Measurements from ENCODE around the gene SYTL2. TPM values are rescaled to one million over a fixed set of nuclear protein-coding genes. Genes with fewer than 3 reads are reported as not detected.
A peak's percentile ranks its signal among the peaks of the same experiment; 100 is the strongest.
"Not testable (repeated sequence)": the region's sequence is repeated elsewhere in the genome, so short reads cannot be mapped to it uniquely, and the experiment has no call there.

SYTL2 gene, protein sequence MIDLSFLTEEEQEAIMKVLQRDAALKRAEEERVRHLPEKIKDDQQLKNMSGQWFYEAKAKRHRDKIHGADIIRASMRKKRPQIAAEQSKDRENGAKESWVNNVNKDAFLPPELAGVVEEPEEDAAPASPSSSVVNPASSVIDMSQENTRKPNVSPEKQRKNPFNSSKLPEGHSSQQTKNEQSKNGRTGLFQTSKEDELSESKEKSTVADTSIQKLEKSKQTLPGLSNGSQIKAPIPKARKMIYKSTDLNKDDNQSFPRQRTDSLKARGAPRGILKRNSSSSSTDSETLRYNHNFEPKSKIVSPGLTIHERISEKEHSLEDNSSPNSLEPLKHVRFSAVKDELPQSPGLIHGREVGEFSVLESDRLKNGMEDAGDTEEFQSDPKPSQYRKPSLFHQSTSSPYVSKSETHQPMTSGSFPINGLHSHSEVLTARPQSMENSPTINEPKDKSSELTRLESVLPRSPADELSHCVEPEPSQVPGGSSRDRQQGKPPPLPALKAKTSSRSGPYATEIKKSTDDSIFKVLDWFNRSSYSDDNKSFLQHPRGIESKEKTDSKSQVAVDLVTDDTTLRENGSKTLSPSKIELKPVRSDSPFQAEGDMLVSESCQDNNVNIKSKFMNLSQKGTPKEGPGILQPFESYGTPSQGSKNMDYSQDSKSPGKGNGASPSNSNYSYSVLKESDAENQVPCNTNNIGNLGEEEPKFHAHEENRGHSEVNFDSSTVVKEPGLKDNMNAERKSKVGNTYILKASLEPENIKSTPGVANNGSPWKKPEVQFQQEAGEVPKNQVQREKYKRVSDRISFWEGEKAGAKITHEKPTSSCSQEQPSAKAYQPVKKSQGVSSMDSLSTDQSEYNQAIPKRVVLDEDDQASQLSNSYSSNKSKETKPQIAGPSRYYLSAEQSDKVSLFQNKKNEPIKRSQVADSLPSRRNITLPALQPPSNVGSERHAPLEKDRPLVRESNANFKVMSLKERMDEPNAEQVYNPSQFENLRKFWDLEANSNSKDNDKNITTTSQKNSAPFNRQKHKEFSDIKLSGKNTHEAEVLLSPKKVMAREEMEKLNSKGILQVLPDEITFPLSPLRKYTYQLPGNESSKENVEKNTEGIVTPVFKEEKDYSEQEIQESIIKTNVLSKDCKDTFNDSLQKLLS (N-terminal part only)
- 12.9 and 18.6 TPM in 2 replicates for total RNA-seq (2014; rRNA removed; shearing (Covaris generic); ENCODE audit: low replicate concordance)

DNA sequence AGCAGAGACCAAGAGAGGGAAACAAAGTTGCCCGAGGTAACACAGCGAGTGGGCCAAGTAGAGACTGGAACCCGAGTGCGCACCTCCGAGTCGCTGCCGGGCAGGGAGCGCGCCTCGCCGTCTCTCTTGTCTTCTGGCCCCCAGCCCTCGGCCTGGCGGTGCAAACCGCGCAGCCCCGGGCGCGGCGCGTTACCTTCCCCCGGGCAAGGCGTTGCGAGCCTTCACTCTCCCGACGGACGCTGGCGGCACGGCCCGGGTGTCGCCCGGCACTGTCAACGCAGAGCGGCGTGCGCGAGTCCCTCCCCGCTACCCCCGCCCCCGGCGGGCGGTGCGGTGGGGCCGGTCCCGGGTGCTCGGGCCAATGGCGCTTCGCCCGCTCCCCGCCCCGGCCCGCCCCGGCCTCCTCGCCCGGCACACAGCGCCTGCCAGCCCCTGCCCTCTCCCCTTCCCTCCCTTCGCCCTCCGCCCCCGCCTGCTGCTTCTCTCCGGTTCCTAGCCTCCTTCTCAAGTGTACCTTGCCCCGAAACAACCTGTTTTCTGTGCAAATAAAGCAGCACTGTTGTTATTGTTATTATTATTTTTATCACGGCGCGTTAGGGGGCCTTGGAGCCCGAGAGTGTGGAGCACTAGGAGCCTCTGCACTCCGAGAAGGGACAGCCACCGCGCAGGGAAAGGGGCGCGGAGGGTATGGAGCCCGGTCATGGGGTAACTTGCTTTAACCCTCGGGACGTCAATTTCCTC, at the start of gene SYTL2:
SYTL2 (minus strand) TSS at position 271 of the 741 bp plus-strand sequence. CDS start 53,416 bp downstream, outside the sequence.
- in situ Hi-C loops (cut with HindIII; ENCODE audit: low pct_unique_long_range_greater_than_20kb, low sequenced_read_pairs): no loop called here
- DNase-seq (ENCODE audit: low read depth): peak; percentile 39

DNA sequence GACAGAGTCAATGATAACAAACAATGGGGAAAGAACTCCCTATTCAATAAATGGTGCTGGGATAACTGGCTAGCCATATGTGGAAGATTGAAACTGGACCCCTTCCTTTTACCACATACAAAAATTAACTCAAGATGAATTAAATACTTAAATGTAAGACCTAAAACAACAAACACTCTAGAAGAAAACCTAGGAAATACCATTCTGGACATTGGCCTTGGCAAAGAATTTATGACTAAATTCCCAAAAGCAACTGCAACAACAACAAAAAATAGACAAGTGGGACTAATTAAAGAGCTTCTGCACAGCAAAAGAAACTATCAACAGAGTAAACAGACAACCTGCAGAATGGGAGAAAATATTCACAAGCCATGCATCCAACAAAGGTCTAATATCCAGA, 48.6 kb upstream of the SYTL2 start:
- in situ Hi-C loops (cut with HindIII; ENCODE audit: low pct_unique_long_range_greater_than_20kb, low sequenced_read_pairs); DNase-seq (ENCODE audit: low read depth): not testable (repeated sequence)

DNA sequence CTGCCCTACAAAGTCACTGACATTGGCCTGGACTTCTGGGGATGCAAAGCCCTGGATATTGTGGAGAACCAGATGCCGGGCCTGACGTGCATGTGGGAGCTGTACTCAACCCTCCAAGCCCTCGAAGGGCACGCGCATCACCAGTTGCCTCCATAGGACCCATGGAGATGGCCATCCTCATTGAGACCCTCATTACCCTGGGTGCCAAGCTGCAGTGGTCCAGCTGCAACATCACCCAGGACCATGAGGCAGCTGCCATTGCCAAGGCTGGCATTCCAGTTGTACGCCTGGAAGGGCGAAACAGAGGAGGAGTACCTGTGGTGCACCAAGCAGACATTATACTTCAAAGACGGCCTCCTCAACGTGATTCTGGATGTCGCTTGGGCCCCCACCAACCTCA, 46.2 kb upstream of the SYTL2 start:
- DNase-seq (ENCODE audit: low read depth): no peak

DNA sequence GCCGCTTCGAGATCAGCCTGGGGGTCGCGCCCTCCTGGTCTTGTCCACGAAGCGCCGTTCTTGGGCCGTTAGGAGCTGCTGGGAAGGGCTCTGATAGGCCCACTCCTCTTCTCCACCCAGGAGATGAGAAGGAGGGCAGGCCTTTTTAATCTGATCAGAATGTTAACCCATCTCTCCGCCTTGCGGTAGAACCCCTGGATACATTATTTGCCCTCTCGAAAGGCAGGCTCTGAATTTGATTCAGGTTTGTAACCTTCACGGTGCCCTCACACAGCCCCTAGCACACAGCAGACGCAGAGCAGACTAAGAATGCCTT, 44.4 kb upstream of the SYTL2 start, which contains the start of gene CCDC83:
CCDC83 (plus strand) TSS at position 43 of the 316 bp plus-strand sequence. CDS start 9,741 bp downstream, outside the sequence.
- in situ Hi-C loops (cut with HindIII; ENCODE audit: low pct_unique_long_range_greater_than_20kb, low sequenced_read_pairs): no loop called here
- no peak for DNase-seq (ENCODE audit: low read depth)

More for the DNA sequence above, 46.2 kb upstream of the SYTL2 start:
- in situ Hi-C loops (cut with HindIII; ENCODE audit: low pct_unique_long_range_greater_than_20kb, low sequenced_read_pairs): no loop called here

DNA sequence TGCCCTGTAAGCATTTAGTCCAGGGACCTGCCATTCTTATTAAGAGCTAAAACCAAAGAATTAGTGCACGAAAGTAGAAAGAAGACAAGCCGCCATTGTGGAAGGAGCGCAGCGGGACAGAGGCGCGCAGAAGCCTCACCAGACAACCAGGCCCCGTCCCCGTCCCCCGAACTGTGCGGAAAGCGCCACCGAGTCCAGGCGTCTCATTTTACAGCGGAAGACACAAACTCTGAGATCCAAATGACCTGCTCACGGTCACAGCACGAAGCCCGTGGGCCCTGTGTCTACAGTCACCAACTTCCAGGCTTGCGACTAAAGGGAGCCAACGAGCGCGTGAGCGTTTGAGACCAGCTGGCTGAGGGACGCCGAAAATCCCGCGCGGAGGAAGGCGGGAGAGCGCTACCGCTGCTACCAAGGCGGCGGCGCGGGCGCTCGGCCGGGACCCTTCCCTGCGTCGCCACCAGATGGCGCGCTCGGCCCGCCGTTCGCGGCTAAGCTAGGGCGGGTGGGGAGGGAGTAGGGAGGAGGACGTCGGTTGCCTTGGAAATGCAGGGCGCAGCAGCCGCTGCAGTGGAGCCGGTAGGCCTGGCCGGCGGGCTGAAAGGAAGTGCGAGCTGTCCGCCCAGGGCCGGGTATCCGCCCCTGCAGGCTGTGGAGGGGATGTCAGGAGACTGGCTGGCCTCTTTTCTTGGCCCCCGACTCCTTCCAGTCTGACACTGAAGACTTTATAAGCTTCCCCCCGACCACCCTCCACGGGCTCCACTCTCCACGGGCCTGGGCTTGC, 43.8 kb upstream of the SYTL2 start:
- in situ Hi-C loops (cut with HindIII; ENCODE audit: low pct_unique_long_range_greater_than_20kb, low sequenced_read_pairs): no loop called here
- DNase-seq (ENCODE audit: low read depth): peak; percentile 88

DNA sequence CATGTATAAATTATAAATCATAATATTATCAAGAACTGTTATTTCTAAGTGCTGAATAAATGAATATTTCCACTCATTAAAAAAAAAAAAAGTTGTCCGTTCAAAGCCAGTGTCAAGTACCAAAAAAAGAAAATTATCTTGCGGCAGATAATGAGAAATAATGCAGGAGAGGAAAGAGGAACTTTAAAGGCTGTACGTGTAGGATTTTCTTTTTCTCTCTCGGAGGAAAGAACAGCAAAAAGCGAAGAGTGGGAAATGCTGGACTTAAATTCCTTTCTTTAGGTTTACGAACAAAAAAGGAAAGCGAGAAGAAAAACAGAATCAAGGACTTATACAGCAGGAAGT, 43.2 kb upstream of the SYTL2 start:
- DNase-seq (ENCODE audit: low read depth): no peak
- in situ Hi-C loops (cut with HindIII; ENCODE audit: low pct_unique_long_range_greater_than_20kb, low sequenced_read_pairs): no loop called here

DNA sequence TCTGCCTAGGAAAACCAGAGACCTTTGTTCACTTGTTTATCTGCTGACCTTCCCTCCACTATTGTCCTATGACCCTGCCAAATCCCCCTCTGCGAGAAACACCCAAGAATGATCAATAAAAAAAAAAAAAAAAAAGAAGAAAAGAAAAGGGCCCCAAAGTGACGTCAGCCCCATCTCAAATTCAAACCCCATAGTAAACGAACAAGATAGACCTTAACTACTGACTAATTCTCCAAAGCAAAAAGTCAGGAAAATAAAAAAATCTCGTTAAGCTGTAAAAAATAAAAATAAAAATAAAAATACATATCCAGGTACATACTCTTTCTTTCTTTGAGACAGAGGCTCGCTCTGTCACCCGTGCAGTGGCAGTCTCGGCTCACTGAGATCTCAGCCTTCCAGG, 42.6 kb upstream of the SYTL2 start:
- DNase-seq (ENCODE audit: low read depth); in situ Hi-C loops (cut with HindIII; ENCODE audit: low pct_unique_long_range_greater_than_20kb, low sequenced_read_pairs): not testable (repeated sequence)

DNA sequence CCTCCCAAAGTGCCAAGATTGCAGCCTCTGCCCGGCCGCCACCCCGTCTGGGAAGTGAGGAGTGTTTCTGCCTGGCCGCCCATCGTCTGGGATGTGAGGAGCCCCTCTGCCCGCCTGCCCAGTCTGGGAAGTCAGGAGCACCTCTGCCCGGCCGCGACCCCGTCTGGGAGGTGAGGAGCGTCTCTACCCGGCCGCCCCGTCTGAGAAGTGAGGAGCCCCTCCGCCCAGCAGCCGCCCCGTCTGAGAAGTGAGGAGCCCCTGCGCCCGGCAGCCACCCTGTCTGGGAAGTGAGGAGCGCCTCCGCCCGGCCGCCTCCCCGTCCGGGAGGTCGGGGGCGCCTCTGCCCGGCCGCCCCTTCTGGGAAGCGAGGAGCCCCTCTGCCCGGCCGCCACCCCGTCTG, 41.8 kb upstream of the SYTL2 start:
- not testable (repeated sequence) for DNase-seq (ENCODE audit: low read depth)

DNA sequence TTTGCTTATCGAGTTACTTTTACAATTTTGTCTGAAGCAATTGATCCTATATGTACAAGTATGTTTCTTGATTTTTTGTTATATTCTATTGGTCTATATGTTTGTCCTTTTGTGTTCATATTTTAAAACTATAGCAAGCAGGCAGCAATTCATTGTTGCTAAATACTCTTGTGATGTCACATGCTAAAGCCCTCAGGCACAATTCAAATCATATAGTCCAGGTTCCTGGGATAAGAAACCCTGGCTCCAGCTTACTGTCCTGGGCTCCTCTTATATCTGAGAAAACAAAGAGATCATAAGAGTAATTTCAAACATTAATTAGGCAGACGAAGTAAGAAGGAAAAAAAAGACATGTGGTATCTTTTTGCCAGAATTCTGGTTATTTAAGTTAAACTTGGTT, 37.6 kb upstream of the SYTL2 start:
- in situ Hi-C loops (cut with HindIII; ENCODE audit: low pct_unique_long_range_greater_than_20kb, low sequenced_read_pairs): no loop called here
- no peak for DNase-seq (ENCODE audit: low read depth)

More for the DNA sequence above, 41.8 kb upstream of the SYTL2 start:
- in situ Hi-C loops (cut with HindIII; ENCODE audit: low pct_unique_long_range_greater_than_20kb, low sequenced_read_pairs): not testable (repeated sequence)

DNA sequence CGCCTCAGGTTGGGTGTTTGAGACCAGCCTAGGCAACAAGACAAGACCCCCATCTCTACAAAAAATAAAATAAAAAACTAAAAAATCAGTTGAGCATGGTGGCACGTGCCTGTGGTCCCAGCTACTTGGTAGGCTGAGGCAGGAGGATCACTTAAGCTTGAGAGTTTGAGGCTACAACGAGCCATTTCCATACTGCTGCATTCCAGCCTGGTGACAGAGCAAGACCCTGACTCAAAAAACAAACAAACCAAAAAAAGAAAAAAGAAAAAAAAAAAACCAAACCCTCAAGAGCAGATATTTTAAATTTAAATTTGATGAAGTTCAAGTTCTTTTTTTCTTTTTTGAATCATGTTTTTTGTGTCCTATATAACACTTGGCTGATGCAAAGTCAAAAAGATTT, 37.1 kb upstream of the SYTL2 start:
- DNase-seq (ENCODE audit: low read depth): no peak
- in situ Hi-C loops (cut with HindIII; ENCODE audit: low pct_unique_long_range_greater_than_20kb, low sequenced_read_pairs): no loop called here

DNA sequence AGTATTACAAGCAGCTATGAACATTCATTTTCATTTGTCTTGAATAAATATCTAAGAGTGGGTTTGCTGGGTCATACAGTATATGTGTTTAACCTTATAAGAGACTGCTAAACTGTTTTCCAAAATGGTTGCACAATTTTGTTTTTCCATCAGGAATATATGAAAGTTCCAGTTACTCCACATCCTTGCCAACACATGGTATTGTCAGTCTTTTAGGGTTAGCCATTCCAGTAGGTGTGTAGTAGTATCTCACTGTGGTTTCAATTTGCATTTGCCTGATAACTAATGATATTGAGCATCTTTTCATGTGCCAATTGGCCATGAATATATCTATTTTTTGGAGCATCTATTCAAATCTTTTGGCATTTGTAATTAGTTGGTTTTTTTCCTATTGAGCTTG, 36.5 kb upstream of the SYTL2 start:
- DNase-seq (ENCODE audit: low read depth): no peak
- in situ Hi-C loops (cut with HindIII; ENCODE audit: low pct_unique_long_range_greater_than_20kb, low sequenced_read_pairs): no loop called here

DNA sequence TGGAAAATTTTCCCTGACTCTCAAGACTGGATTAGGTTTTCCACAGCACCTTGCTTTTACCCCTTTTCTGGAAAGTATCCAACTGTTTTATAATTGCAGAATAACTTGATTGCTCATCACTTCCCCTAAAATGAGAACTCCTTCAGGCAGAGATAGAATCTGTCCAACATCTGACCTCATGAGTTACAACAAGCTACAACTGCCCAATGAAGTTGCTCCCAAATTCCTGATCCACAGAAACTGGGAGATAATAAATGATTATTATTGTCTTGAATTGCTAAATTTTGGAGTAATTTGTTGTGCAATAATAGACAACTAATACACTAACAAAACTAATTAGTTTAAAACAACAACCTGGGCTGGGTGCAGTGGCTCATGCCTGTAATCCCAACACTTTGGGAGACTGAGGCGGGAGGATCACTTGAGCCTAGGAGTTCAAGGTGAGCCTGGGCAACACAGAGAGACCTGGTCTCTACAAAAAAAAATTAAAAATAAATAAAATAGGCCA, 34.2 kb upstream of the SYTL2 start:
- in situ Hi-C loops (cut with HindIII; ENCODE audit: low pct_unique_long_range_greater_than_20kb, low sequenced_read_pairs): no loop called here
- DNase-seq (ENCODE audit: low read depth): no peak

DNA sequence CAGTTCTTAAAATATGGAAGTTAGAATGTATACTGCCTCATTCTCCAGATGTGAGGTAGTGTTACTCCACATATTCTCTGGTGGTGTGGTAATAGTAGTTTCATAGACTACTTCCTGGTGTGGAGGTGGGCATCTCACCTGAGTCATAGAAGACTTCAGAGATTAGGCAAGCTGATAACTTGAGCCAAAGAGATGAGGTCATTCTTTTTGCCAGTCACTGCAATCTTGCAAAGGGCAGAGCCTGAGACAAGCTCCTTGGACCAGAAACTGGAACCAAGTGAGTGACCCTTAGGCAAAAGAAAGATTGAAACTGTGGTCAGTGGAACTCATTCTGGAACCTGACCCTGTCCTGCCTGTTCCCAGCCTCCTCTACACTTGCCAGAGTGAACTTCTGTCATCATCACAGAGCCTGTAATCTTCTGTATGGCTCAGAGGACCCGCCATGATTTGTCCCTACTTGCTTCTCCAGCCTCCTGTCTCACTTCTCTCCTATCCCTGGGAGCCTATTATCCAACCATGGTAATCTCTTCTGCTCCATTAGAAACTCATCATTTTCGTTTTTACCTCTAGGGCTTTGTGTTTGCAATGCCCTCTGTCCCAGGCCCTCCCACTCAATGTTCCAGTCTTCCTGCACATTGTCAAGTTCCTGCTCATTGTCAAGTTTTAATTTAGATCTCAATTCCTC, 33.6 kb upstream of the SYTL2 start:
- in situ Hi-C loops (cut with HindIII; ENCODE audit: low pct_unique_long_range_greater_than_20kb, low sequenced_read_pairs): no loop called here
- peak; percentile 69 for DNase-seq (ENCODE audit: low read depth)

DNA sequence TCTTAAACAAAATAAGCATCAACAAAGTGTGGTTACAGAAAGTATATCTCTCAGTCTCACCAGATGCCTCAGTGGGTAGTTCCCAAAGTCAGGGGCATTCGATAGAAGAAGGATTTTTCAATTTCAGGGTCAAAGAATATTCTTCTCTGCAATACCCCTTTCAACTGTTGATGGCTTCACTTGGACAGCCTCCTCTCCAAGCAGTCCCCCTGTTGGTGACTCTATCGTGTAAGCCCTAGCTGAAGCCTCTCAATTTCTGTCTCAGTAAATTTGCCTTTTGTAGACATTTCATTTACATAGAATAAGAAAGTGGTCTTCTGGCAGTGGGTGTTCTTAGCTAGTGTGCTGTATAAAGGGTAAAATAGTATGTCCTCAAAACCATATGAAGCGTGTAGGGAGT, 33.0 kb upstream of the SYTL2 start:
- no peak for DNase-seq (ENCODE audit: low read depth)
- in situ Hi-C loops (cut with HindIII; ENCODE audit: low pct_unique_long_range_greater_than_20kb, low sequenced_read_pairs): no loop called here

DNA sequence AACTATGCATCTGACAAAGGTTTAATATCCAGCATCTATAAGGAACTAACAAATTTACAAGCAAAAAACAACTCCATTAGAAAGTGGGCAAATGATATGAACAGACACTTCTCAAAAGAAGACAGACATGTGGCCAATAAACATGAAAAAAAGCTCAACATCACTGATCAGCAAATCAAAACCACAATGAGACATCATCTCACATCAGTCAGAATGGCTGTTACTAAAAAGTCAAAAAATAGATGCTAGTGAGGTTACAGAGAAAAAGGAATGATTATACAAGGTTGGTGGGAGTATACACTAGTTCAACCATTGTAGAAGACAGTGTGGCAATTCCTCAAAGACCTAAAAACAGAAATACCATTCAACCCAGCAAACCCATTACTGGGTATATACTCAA, 30.0 kb upstream of the SYTL2 start:
- DNase-seq (ENCODE audit: low read depth); in situ Hi-C loops (cut with HindIII; ENCODE audit: low pct_unique_long_range_greater_than_20kb, low sequenced_read_pairs): not testable (repeated sequence)

DNA sequence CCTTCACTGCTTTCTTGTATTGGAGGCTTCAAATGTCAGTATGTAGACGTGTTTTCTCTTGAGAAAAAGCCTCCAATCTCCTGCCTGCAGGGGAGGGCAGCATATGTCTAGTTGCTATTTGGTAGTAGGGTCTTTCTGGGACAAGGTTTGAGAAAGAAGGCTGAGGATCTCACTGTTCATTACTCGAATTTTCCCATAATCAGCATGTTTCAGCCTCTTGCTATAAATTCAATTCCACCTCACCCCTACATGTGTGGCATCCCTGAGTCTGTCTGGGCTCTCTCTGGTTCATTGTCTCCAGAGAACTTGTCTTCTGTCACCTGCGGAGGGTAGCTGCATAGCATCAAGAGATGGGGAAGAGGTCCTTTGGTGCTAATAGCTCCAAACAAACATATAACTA, 24.8 kb upstream of the SYTL2 start:
- no peak for DNase-seq (ENCODE audit: low read depth)
- in situ Hi-C loops (cut with HindIII; ENCODE audit: low pct_unique_long_range_greater_than_20kb, low sequenced_read_pairs): no loop called here

DNA sequence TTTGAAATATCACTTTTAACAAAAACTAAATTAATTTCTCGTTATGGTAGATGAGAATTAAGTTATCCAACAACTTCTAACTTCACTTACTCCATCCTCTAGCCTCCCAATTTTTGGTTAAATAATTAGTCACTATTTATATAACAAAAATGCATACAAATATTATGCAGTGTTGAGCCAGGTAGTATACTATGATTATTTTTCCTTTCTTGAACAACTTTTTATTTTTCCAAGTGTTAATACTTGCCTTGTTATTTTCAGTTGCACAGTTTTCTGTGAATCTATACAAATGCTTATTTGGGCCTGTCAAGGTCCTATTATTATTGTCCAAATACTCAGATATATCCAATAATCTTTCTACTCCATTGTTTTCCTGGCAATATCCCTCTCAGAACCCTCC, 24.3 kb upstream of the SYTL2 start:
- no peak for DNase-seq (ENCODE audit: low read depth)
- in situ Hi-C loops (cut with HindIII; ENCODE audit: low pct_unique_long_range_greater_than_20kb, low sequenced_read_pairs): no loop called here

Data from Caki2 (cell line).